ENCODE results near the gene ATP10D. TPM values are rescaled to one million over a fixed set of nuclear protein-coding genes. Genes with fewer than 3 reads are reported as not detected.

ATP10D gene
- total RNA-seq, 2 experiments from 2014 or later: 11.7 to 20.2 TPM

DNA sequence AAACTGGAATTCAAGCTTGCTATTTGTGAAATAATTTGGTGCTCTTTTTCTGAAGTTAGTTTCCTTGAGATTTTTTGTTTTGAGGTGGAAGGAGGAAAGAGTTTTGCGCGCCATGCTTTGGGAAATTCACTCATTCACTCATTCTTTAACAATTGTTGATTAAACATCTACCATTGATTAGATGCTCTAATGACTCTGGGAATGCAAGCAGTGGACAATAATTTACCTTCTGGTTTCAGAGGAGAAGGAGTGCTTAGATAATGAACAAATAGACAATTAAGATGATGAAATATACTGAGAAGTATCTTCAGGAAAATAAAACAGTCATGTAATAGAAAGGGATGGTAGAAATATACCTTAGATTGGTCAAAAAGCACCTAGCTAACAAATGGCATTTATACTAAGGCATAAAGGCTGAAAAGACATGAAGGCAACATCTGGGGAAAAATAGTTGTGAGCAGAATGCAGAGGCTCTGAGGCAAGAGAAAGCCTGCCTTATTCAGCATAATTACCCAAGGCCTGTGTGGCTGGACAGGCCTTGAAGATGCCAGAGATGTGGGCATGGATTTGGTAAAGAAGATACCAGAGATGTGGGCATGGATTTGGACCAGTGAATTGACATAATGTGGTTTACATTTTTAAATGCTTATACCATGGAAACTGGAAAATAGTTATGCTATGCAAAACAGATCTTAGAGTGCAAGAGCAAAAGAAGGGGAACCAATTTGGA lies 18.9 kb upstream of the ATP10D start:
- no peaks in the 10 kb centered on the region for H3K9me2 ChIP-seq (ENCODE audit: insufficient read depth, low read length)
- ChIA-PET POLR2A (interaction anchor here (0.6 to 10.3 kb wide), 5 partner anchors 8 to 131 kb away, joined by 3 to 140 read pairs (median 3); partner anchors contain the start of gene ATP10D), CTCF (ENCODE audit: unreplicated experiment) (no interaction called here)
- no peaks in the 10 kb centered on the region for H3K9me3 ChIP-seq (ENCODE audit: low read length)
- TF ChIP-seq, protein P1, sequence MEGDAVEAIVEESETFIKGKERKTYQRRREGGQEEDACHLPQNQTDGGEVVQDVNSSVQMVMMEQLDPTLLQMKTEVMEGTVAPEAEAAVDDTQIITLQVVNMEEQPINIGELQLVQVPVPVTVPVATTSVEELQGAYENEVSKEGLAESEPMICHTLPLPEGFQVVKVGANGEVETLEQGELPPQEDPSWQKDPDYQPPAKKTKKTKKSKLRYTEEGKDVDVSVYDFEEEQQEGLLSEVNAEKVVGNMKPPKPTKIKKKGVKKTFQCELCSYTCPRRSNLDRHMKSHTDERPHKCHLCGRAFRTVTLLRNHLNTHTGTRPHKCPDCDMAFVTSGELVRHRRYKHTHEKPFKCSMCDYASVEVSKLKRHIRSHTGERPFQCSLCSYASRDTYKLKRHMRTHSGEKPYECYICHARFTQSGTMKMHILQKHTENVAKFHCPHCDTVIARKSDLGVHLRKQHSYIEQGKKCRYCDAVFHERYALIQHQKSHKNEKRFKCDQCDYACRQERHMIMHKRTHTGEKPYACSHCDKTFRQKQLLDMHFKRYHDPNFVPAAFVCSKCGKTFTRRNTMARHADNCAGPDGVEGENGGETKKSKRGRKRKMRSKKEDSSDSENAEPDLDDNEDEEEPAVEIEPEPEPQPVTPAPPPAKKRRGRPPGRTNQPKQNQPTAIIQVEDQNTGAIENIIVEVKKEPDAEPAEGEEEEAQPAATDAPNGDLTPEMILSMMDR (conservative IDR thresholded peaks at IDR 0.05; ENCODE audit: low read length): no peak
- no peak for TF ChIP-seq EZH2phosphoT487 (IDR thresholded peaks at IDR 0.05; ENCODE audit: borderline replicate concordance, low read depth, low read length)
- H3K4me2 ChIP-seq (ENCODE audit: low read length): peak overlapping the region; percentile 77; the same call in 1 of the 2 replicates
- no peak overlapping the region for H3K4me3 ChIP-seq (ENCODE audit: low read depth, low read length, poor library complexity, severe bottlenecking)
- H2AFZ ChIP-seq (ENCODE audit: low read length): peak overlapping the region; percentile 93
- no peaks in the 10 kb centered on the region for H3K36me3 ChIP-seq (ENCODE audit: insufficient read depth, low read length)
- no TSS peak for BruUV-seq (replicated peaks)
- peak overlapping the region; percentile 81 for H3K27ac ChIP-seq (ENCODE audit: low read depth, low read length, poor library complexity, severe bottlenecking)
- no peaks in the 10 kb centered on the region for H4K20me1 ChIP-seq (ENCODE audit: insufficient read depth, low read length)
- intact Hi-C loops (cut with micrococcal nuclease; ENCODE audit: unreplicated experiment): no loop called here
- DNase-seq (ENCODE audit: low spot score): no peak
- H3K4me1 ChIP-seq (ENCODE audit: insufficient read depth, low read length, poor library complexity, severe bottlenecking): peaks cover 45% of the 10 kb centered on the region
- peaks cover 14% of the 10 kb centered on the region for H3K79me2 ChIP-seq (ENCODE audit: insufficient read depth, low read depth, low read length)

GRCh38 chr4:47468706-47469365 lies 16.2 kb upstream of the ATP10D start:
- intact Hi-C loops (cut with micrococcal nuclease; ENCODE audit: unreplicated experiment): no loop called here
- Histone ChIP-seq H3K9me2 (ENCODE audit: insufficient read depth, low read length) (no peaks in the 10 kb centered on the region), H3K27ac (ENCODE audit: low read depth, low read length, poor library complexity, severe bottlenecking) (no peak overlapping the region), H2AFZ (ENCODE audit: low read length) (no peak overlapping the region), H3K9me3 (ENCODE audit: low read length) (no peaks in the 10 kb centered on the region), H3K4me3 (ENCODE audit: low read depth, low read length, poor library complexity, severe bottlenecking) (no peak overlapping the region), H3K4me1 (ENCODE audit: insufficient read depth, low read length, poor library complexity, severe bottlenecking) (peaks cover 31% of the 10 kb centered on the region), H3K4me2 (ENCODE audit: low read length) (no peak overlapping the region), H3K36me3 (ENCODE audit: insufficient read depth, low read length) (no peaks in the 10 kb centered on the region), H3K79me2 (ENCODE audit: insufficient read depth, low read depth, low read length) (no peaks in the 10 kb centered on the region), H4K20me1 (ENCODE audit: insufficient read depth, low read length) (no peaks in the 10 kb centered on the region)
- no peak for DNase-seq (ENCODE audit: low spot score)
- no TSS peak for BruUV-seq (replicated peaks)
- POLR2A ChIA-PET: interaction anchor here (0.7 to 10.3 kb wide), 3 partner anchors 8 to 25 kb away, joined by 3 to 140 read pairs (median 5); partner anchors contain the start of gene ATP10D
- TF ChIP-seq EZH2phosphoT487 (IDR thresholded peaks at IDR 0.05; ENCODE audit: borderline replicate concordance, low read depth, low read length): no peak
- TF ChIP-seq, protein P1 (conservative IDR thresholded peaks at IDR 0.05; ENCODE audit: low read length): no peak
- CTCF ChIA-PET (ENCODE audit: unreplicated experiment): no interaction called here
